GM12873 (cell line): ENCODE data around the gene ZFYVE21.

ENCODE experiments used
- TF ChIP-seq, protein P1 (sequence below): IDR thresholded peaks from 2 replicates; pipeline ENCODE4 v1.5.1; 2012; ENCODE audit warnings: low read depth, mild to moderate bottlenecking, moderate library complexity, low read length, control low read depth; ENCODE audit not compliant: insufficient read depth; ENCODE audit errors: missing control alignments

ZFYVE21 gene

DNA sequence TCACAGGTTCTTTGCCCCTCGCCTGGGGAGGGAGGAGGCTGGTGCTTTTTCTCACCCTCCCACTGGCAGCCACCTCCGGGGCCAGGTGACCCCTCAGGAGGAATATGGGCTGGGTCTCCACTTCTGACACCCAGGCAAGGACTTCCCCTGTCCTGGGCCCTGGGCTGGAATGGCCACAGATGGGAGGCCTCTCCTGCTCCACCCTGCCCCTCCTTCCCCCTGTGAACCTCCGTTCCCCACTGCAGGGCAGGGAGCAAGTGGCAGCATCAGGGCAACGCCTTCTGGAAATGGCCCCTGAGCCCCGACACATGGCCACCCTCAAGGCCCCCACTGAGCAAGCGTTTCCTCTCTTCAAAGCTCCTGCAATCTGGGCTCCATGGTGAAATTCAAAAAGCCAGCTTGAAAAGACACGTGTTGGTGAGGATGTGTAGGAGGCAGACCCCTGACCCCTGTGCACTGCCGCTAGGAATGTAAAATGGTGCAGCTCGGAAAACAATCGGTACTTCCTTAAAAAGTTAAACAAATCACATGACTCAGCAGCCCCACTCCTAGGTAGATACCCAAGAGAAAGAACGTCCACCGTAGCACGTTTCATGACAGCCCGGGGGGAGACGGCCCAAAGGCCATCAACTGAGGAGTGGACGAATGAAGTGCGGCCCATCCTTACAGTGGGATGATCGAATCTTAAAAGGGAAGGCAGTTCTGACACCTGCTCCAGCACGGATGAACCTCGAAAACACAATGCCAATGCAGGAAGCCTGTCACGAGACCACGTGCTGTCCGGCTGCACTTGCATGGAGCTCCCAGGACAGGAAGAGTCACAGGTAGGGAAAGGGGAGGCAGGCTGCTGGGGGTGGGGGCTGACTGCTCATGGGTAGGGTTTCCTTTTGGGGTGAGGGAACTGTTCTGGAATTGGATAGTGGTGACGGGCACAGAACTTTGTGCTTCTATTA lies 11.9 kb upstream of the ZFYVE21 start:
- TF ChIP-seq, protein P1, sequence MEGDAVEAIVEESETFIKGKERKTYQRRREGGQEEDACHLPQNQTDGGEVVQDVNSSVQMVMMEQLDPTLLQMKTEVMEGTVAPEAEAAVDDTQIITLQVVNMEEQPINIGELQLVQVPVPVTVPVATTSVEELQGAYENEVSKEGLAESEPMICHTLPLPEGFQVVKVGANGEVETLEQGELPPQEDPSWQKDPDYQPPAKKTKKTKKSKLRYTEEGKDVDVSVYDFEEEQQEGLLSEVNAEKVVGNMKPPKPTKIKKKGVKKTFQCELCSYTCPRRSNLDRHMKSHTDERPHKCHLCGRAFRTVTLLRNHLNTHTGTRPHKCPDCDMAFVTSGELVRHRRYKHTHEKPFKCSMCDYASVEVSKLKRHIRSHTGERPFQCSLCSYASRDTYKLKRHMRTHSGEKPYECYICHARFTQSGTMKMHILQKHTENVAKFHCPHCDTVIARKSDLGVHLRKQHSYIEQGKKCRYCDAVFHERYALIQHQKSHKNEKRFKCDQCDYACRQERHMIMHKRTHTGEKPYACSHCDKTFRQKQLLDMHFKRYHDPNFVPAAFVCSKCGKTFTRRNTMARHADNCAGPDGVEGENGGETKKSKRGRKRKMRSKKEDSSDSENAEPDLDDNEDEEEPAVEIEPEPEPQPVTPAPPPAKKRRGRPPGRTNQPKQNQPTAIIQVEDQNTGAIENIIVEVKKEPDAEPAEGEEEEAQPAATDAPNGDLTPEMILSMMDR, result no peak

DNA sequence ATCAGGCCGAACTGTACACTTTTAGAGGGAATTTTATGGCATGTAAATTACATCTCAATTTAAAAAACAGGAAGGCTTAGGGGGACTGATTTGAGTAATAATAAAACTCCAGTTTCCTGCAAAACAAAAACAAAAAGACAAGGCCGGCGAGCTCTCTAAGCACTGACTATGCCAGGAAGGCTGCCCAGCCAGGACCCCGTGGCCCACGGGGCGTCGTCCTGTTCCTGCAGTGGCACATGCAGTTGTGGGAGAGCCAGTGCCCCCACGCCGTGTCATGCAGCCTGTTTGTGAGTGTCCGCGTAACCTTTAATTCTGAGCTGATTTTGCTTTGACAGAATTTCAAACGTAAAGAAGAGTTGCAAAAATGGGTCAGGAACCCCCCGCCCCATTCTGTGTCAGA lies 10.9 kb upstream of the ZFYVE21 start:
- TF ChIP-seq, protein P1, result no peak

DNA sequence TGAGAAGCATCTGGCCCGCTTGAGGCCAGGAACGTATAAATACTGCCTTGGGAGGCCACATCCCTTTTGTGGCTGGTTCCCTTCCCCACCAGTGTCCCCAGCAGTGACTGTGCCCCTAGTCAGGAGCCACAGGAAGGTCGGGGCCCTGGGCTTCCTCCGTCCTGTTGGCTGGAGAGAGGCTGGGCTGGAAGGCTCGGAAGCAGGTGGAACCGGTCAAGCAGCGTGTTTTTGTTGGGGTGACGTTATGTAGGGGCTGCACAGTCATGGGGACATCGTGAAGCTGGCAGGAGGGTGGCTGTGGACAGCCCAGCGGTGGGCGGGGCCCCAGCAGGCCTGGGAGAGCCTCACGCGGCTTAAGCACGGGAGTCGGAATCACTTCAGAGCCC lies 10.5 kb upstream of the ZFYVE21 start:
- TF ChIP-seq, protein P1, result no peak

DNA sequence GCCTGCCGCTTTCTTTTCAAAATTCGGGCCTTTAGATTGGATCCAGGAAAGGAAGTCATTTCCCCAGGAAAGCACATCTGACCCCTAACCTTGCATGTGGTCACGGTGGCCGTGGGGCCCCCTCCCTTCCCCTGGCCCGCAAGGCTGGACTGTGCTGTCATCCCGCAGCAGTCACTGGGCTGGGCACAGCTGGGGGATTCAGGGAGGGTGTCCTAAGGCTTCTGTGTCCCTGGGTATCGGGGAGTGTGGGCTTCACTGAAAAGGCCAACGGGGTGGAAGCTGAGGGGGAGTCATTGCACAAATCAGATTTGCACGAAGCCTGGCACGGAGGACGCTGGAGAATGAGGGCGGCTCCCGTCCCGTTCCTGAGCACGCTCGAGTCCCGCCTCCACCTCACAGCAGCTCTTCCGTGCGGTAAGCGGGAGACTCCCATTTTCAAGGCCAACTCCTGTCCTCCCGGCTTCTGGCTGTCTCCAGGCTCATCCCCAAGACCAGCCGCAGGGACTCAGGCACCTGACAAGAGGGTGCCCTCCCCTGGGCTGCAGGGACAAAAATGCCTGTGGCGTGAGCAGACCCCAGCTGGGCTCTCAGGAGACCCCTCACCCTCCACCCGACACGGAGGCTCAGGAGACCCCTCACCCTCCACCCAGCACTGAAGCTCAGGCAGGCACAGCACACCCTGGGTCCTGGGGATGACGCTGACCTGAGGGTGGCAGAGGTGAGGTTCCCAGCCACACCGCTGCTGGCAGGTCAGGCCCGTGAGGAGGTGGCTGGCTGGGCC lies 9.9 kb upstream of the ZFYVE21 start:
- TF ChIP-seq, protein P1, result no peak

DNA sequence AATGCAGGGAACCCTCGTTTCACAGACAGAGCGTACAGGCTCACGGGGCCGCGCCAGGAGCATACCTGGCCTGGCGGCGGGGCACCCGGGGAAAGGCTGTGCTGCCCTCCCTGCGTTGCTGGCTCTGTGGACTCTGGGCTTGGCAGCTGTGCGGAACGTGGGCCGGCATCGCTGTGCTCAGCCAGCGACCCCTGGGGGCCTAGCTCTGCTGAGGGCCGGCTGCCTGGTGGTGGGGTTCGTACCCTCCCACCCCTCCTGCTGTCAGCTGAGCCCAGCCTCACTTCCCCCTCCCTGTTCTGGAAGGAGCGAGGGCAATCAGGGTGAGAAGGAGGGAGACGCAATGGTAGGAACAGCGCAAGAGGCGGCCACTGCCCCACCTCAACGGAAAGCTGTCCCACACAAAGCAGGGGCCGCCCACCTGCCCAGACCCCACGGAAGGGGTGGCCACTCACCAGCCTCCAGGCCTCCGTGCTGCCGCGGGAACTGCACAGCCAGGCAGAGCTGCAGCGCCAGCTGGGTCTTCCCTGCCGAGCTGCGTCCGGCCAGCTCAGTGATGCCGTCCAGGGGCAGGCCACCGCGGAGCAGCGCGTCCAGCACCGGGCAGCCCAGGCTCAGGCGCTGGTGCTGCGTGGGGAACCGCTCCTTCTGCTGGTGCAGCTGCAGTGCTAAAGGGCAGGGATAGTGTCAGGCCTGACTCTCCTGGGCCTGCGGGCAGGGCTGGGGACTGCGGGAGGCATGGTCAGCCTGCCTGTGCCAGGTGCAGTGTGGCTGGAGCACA lies 8.9 kb upstream of the ZFYVE21 start:
- TF ChIP-seq, protein P1, result no peak

DNA sequence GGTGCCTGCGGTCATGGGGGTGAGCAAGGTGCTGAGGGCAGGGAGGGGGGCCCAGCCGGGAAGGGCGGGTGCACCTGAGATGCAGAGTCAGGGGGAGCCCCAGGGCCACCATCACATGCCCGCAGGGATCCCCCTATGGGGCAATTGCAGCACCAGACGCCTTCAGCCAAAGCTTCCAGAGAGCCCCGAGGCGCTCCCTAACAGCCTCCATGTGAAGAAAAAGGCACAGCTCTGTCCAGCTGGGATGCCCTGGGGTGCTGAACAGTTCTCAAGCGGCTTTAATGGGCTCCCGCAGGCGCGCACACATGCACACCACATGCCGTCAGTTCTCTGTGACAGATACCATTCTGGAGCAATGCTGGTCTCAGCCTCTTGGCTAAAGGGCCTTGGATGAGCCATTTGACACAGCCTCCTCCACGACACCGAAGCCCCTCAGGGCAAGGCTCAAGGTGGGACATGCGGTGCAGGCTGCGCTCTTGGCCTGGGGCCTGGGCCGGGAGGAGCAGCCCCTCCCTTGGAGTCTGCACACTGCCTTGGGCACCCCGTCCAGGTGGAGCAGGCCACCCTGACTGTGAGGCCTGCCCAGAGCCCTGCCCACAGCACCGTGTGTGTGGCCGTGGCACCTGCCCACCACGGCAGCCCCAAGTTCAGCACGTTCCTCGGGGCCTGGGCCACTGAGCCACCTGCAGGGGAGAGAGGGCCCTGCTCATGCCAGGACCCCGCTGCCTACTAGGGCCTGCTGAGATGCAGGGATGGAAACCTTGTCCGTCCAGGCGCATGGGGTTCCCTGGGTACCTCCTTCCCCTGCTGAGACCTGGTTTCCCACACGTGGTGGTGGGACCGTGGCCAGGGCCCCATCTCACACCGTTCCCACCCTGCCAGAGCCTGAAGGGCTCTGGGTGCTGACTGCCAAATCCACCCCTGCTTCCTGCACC lies 8.0 kb upstream of the ZFYVE21 start:
- TF ChIP-seq, protein P1, result no peak
